Measurements from ENCODE around the gene ACTG1.

ACTG1 gene

GRCh38 chr17:81517339-81518112 lies 4.9 kb upstream of the ACTG1 start:
- Histone ChIP-seq H3K27me3 (ENCODE audit: insufficient read depth, poor library complexity, severe bottlenecking) (no peaks in the 10 kb centered on the region), H3K9me3 (ENCODE audit: severe bottlenecking) (no peaks in the 10 kb centered on the region), H3K27ac (ENCODE audit: poor library complexity, severe bottlenecking) (peak overlapping the region; percentile 97), H3K36me3 (ENCODE audit: low read depth) (no peaks in the 10 kb centered on the region), H3K4me1 (ENCODE audit: insufficient read depth, poor library complexity, severe bottlenecking) (peaks cover 5% of the 10 kb centered on the region), H3K4me3 (ENCODE audit: severe bottlenecking) (no peak overlapping the region)
- no peak for TF ChIP-seq CTCF (IDR thresholded peaks at IDR 0.05; ENCODE audit: poor library complexity, severe bottlenecking)
- DNase-seq (ENCODE audit: low spot score) (peak; percentile 52), ATAC-seq (ENCODE audit: low read depth) (no peak)

- ATAC-seq (ENCODE audit: low read depth), result no peak
- H3K27ac ChIP-seq (ENCODE audit: poor library complexity, severe bottlenecking), result peak overlapping the region; percentile 97
- peak; percentile 64 for DNase-seq (ENCODE audit: low spot score)
- H3K9me3 ChIP-seq (ENCODE audit: severe bottlenecking), result no peaks in the 10 kb centered on the region
- H3K4me1 ChIP-seq (ENCODE audit: insufficient read depth, poor library complexity, severe bottlenecking), result peaks cover 5% of the 10 kb centered on the region
- no peak overlapping the region for H3K4me3 ChIP-seq (ENCODE audit: severe bottlenecking)
- peaks cover 4% of the 10 kb centered on the region for H3K36me3 ChIP-seq (ENCODE audit: low read depth)
- no peaks in the 10 kb centered on the region for H3K27me3 ChIP-seq (ENCODE audit: insufficient read depth, poor library complexity, severe bottlenecking)
- TF ChIP-seq CTCF (IDR thresholded peaks at IDR 0.05; ENCODE audit: poor library complexity, severe bottlenecking), result no peak
Measured at GRCh38 chr17:81517009-81517338, 4.4 kb upstream of the ACTG1 start.

GRCh38 chr17:81516439-81516838 lies 3.8 kb upstream of the ACTG1 start:
- peaks cover 9% of the 10 kb centered on the region for H3K36me3 ChIP-seq (ENCODE audit: low read depth)
- peak overlapping the region; percentile 66 for H3K4me3 ChIP-seq (ENCODE audit: severe bottlenecking)

GRCh38 chr17:81515530-81516041 lies 3.0 kb upstream of the ACTG1 start:
- H3K9me3 ChIP-seq (ENCODE audit: severe bottlenecking), result no peaks in the 10 kb centered on the region
- H3K27ac ChIP-seq (ENCODE audit: poor library complexity, severe bottlenecking), result peak overlapping the region; percentile 97
- DNase-seq (ENCODE audit: low spot score) (peak; percentile 69), ATAC-seq (ENCODE audit: low read depth) (no peak)
- no peaks in the 10 kb centered on the region for H3K27me3 ChIP-seq (ENCODE audit: insufficient read depth, poor library complexity, severe bottlenecking)
- H3K4me3 ChIP-seq (ENCODE audit: severe bottlenecking), result peak overlapping the region; percentile 66
- H3K4me1 ChIP-seq (ENCODE audit: insufficient read depth, poor library complexity, severe bottlenecking), result peaks cover 5% of the 10 kb centered on the region
- peaks cover 18% of the 10 kb centered on the region for H3K36me3 ChIP-seq (ENCODE audit: low read depth)
- no peak for TF ChIP-seq CTCF (IDR thresholded peaks at IDR 0.05; ENCODE audit: poor library complexity, severe bottlenecking)

More at GRCh38 chr17:81516439-81516838, 3.8 kb upstream of the ACTG1 start:
- peak overlapping the region; percentile 97 for H3K27ac ChIP-seq (ENCODE audit: poor library complexity, severe bottlenecking)
- DNase-seq (ENCODE audit: low spot score), result peak; percentile 58
- no peaks in the 10 kb centered on the region for H3K27me3 ChIP-seq (ENCODE audit: insufficient read depth, poor library complexity, severe bottlenecking)
- no peak for ATAC-seq (ENCODE audit: low read depth)
- TF ChIP-seq CTCF (IDR thresholded peaks at IDR 0.05; ENCODE audit: poor library complexity, severe bottlenecking), result no peak
- peaks cover 5% of the 10 kb centered on the region for H3K4me1 ChIP-seq (ENCODE audit: insufficient read depth, poor library complexity, severe bottlenecking)
- H3K9me3 ChIP-seq (ENCODE audit: severe bottlenecking), result no peaks in the 10 kb centered on the region
